HEK293 (cell line): Measurements from ENCODE around the gene TEX2.

ENCODE experiments used
- CTCF ChIA-PET: fragments of 350-600 bp; formaldehyde crosslinking; extraction: SDS; loops from one replicate; lab custom pipeline; 2021; ENCODE audit warnings: antibody characterized with exemption; lab: Yijun Ruan, JAX
- POLR2A ChIA-PET: fragments of 300-600 bp; formaldehyde crosslinking; extraction: SDS; loops from one replicate; lab custom pipeline; 2020; ENCODE audit warnings: antibody characterized with exemption, inconsistent platforms; lab: Yijun Ruan, JAX
- H3K27ac ChIP-seq: fragments of 200-500 bp; sonication (Bioruptor generic); 2 replicates; pipeline ENCODE4 v1.5.1; 2014; ENCODE audit warnings: low read depth, low read length, control low read depth, inconsistent platforms; ENCODE audit errors: extremely low read depth
- H3K36me3 ChIP-seq, 2 experiments: fragments of 200-500 bp in 1 of 2; sonication (Bioruptor generic) in 1 of 2; 1 replicate in 1 of 2; 2 replicates in 1 of 2; pipeline ENCODE4 v1.5.1; 2014 to 2017; ENCODE audit warnings: inconsistent platforms in 2 of 2, low read length in 2 of 2; ENCODE audit not compliant: control insufficient read depth in 2 of 2, insufficient read depth in 1 of 2
- H3K4me1 ChIP-seq: fragments of 200-500 bp; sonication (Bioruptor generic); 2 replicates; pipeline ENCODE4 v1.5.1; 2014; ENCODE audit warnings: mild to moderate bottlenecking, low read length, inconsistent platforms; ENCODE audit not compliant: control insufficient read depth, insufficient read depth
- H3K4me3 ChIP-seq: 2 replicates; pipeline ENCODE4 v1.5.1; 2011; ENCODE audit warnings: low read depth, mild to moderate bottlenecking, control low read depth, low read length, moderate library complexity
- H3K9me3 ChIP-seq: fragments of 200-500 bp; sonication (Bioruptor generic); 2 replicates; pipeline ENCODE4 v1.5.1; 2014; ENCODE audit warnings: low read depth, low read length, inconsistent platforms; ENCODE audit not compliant: control insufficient read depth, insufficient read depth
- BCL11B ChIP-seq: fragments of 450-650 bp; formaldehyde crosslinking; IDR thresholded peaks from 2 replicates; pipeline ENCODE4 v1.5.1; 2016; ENCODE audit warnings: low read depth, missing biosample characterization, missing genetic modification characterization
- FEZF1 ChIP-seq: fragments of 450-650 bp; formaldehyde crosslinking; IDR thresholded peaks from 2 replicates; pipeline ENCODE4 v1.5.1; 2016; ENCODE audit warnings: missing biosample characterization, missing genetic modification characterization
- KLF9 ChIP-seq: fragments of 450-650 bp; formaldehyde crosslinking; IDR thresholded peaks from 2 replicates; pipeline ENCODE4 v1.5.1; 2016; ENCODE audit warnings: missing biosample characterization, missing genetic modification characterization, low read depth
- ZBTB20 ChIP-seq: fragments of 450-650 bp; formaldehyde crosslinking; IDR thresholded peaks from 2 replicates; pipeline ENCODE4 v1.5.1; 2016; ENCODE audit warnings: missing biosample characterization, missing genetic modification characterization
- ZFP37 ChIP-seq: fragments of 450-650 bp; formaldehyde crosslinking; IDR thresholded peaks from 2 replicates; pipeline ENCODE4 v1.5.1; 2016; ENCODE audit warnings: missing biosample characterization, missing genetic modification characterization
- ZNF266 ChIP-seq: fragments of 450-650 bp; formaldehyde crosslinking; IDR thresholded peaks from 2 replicates; pipeline ENCODE4 v1.5.1; 2016; ENCODE audit warnings: missing biosample characterization, missing genetic modification characterization, low read depth
- ZNF658 ChIP-seq: fragments of 450-650 bp; formaldehyde crosslinking; IDR thresholded peaks from 2 replicates; pipeline ENCODE4; 2016; ENCODE audit warnings: missing biosample characterization, missing genetic modification characterization
- TF ChIP-seq, protein P1 (sequence below): fragments of 450-650 bp; formaldehyde crosslinking; IDR thresholded peaks from 2 replicates; pipeline ENCODE4 v1.5.1; 2016; ENCODE audit warnings: missing biosample characterization, missing genetic modification characterization
- TF ChIP-seq, protein P2 (sequence below): fragments of 450-650 bp; formaldehyde crosslinking; IDR thresholded peaks from 2 replicates; pipeline ENCODE4 v1.5.1; 2016; ENCODE audit warnings: missing biosample characterization, missing genetic modification characterization
- TF ChIP-seq, protein P3 (sequence below): fragments of 450-650 bp; formaldehyde crosslinking; IDR thresholded peaks from 2 replicates; pipeline ENCODE4 v1.5.1; 2016; ENCODE audit warnings: missing biosample characterization, missing genetic modification characterization, borderline replicate concordance
- TF ChIP-seq, protein P4 (sequence below): fragments of 450-650 bp; formaldehyde crosslinking; IDR thresholded peaks from 2 replicates; pipeline ENCODE4; 2016; ENCODE audit warnings: missing biosample characterization, missing genetic modification characterization
- TF ChIP-seq, protein P5 (sequence below): fragments of 450-650 bp; IDR thresholded peaks from 2 replicates; pipeline ENCODE4 v1.5.1; 2018; ENCODE audit warnings: missing biosample characterization, missing genetic modification characterization
- TF ChIP-seq, protein P6 (sequence below): fragments of 450-650 bp; formaldehyde crosslinking; IDR thresholded peaks from 2 replicates; pipeline ENCODE4 v1.5.1; 2017; ENCODE audit warnings: missing biosample characterization, missing genetic modification characterization
- TF ChIP-seq, protein P7 (sequence below): fragments of 450-650 bp; formaldehyde crosslinking; IDR thresholded peaks from 2 replicates; pipeline ENCODE4 v1.5.1; 2016; ENCODE audit warnings: missing biosample characterization, missing genetic modification characterization

The TEX2 gene

DNA sequence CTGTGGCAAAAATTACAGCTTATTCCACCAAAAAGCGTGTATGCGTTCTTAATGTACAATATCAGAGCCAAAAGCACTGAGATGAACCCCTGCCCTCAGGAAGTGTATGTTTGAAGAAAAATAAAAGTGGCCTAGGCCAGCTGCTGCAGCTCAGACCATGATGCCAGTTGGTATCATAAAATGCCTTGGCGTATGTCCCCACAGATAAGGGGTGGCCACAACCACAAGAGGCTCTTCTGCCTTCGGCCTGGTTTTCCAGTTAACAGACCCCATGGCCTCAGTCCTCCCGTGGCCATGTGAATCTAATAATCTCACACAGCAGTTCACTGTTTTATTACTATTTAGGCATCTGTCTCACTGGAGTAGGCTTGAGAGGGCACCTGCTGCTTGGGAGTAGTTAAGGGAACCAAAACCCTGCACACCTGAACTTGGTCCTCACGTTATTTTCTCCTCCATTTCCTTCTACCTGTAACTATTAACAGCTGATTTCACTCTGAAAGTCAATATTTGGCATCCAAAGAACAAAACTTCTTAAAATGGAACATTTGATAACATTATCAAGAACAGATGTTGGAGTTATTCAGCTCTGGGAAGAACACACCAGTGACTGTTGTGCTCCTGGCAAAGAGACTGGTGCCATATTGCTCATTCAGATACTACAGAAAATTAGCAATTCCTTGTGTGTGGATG lies 98.3 kb downstream of the TEX2 start (continued):
- TF ChIP-seq KLF9 (tag by site-specific recombination) (no peak), ZBTB20 (tag by site-specific recombination) (no peak)
- TF ChIP-seq, protein P1, sequence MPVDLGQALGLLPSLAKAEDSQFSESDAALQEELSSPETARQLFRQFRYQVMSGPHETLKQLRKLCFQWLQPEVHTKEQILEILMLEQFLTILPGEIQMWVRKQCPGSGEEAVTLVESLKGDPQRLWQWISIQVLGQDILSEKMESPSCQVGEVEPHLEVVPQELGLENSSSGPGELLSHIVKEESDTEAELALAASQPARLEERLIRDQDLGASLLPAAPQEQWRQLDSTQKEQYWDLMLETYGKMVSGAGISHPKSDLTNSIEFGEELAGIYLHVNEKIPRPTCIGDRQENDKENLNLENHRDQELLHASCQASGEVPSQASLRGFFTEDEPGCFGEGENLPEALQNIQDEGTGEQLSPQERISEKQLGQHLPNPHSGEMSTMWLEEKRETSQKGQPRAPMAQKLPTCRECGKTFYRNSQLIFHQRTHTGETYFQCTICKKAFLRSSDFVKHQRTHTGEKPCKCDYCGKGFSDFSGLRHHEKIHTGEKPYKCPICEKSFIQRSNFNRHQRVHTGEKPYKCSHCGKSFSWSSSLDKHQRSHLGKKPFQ (tag by site-specific recombination) = no peak

DNA sequence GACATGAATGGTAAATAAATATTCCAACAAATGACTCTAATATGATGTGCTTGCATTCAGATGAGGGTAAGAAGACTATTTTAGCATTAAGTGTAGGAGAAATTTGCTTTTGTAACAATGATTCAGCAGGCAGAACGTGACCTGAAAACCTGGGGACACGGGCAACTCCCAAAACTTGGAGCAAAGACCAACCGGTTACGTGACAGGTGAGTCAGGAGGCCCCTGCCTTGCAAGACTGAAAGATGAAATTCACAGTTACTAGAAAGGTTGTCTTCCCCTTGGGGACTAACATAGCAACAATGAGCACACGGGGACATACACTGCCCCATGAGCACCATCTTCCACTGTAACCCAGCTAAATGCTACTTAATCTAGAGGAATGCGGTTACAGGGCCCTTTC lies 99.6 kb downstream of the TEX2 start:
- no peaks in the 10 kb centered on the region for H3K4me1 ChIP-seq
- H3K4me3 ChIP-seq = no peak overlapping the region
- H3K9me3 ChIP-seq = no peaks in the 10 kb centered on the region
- H3K36me3 ChIP-seq = peaks cover 0 to 16% of the 10 kb centered on the region in 2 experiments; a peak in 2 of 3 replicates
- CTCF ChIA-PET = interaction anchor here (1.0 to 1.3 kb wide), 2 partner anchors 30 to 134 kb away, joined by 3 read pairs; no protein-coding TSS in a partner anchor
- TF ChIP-seq, protein P2, sequence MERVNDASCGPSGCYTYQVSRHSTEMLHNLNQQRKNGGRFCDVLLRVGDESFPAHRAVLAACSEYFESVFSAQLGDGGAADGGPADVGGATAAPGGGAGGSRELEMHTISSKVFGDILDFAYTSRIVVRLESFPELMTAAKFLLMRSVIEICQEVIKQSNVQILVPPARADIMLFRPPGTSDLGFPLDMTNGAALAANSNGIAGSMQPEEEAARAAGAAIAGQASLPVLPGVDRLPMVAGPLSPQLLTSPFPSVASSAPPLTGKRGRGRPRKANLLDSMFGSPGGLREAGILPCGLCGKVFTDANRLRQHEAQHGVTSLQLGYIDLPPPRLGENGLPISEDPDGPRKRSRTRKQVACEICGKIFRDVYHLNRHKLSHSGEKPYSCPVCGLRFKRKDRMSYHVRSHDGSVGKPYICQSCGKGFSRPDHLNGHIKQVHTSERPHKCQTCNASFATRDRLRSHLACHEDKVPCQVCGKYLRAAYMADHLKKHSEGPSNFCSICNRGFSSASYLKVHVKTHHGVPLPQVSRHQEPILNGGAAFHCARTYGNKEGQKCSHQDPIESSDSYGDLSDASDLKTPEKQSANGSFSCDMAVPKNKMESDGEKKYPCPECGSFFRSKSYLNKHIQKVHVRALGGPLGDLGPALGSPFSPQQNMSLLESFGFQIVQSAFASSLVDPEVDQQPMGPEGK = no peak
- no peak for TF ChIP-seq ZNF658 (tag by site-specific recombination)
- TF ChIP-seq, all 188 proteins: peak for 0
- H3K27ac ChIP-seq = no peak overlapping the region
- POLR2A ChIA-PET = interaction anchor here (3.7 kb wide), 1 partner anchor 18 kb away, joined by 15 read pairs; no protein-coding TSS in a partner anchor

DNA sequence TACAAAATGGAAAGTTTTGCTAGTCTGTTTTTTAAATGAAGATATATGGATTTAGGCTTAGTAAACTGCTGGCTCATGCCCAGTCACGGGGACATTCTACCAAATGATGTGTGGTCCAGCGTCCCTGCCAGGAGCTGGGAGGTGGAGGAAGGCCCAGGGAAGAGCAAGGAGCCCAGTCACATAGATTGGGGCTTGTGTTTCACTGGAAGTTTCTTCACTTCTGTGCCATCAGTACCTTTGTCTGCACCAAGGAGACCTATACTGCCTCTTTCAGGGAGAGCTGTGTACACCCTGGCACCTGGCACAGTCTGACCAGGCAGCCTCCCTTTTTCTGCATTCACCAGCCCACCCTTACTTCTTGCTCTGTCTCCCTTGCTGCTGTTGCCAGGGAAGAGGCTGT lies 100.5 kb downstream of the TEX2 start:
- ChIA-PET CTCF (interaction anchor here (0.6 to 1.5 kb wide), 3 partner anchors 16 to 133 kb away, joined by 3 read pairs; no protein-coding TSS in a partner anchor), POLR2A (interaction anchor here (3.7 kb wide), 1 partner anchor 17 kb away, joined by 15 read pairs; no protein-coding TSS in a partner anchor)
- Histone ChIP-seq H3K4me3 (no peak overlapping the region), H3K9me3 (no peaks in the 10 kb centered on the region)
- TF ChIP-seq ZNF266 (no peak), BCL11B (tag by site-specific recombination) (no peak), ZFP37 (no peak), FEZF1 (tag by site-specific recombination) (no peak)
- TF ChIP-seq, protein P3, sequence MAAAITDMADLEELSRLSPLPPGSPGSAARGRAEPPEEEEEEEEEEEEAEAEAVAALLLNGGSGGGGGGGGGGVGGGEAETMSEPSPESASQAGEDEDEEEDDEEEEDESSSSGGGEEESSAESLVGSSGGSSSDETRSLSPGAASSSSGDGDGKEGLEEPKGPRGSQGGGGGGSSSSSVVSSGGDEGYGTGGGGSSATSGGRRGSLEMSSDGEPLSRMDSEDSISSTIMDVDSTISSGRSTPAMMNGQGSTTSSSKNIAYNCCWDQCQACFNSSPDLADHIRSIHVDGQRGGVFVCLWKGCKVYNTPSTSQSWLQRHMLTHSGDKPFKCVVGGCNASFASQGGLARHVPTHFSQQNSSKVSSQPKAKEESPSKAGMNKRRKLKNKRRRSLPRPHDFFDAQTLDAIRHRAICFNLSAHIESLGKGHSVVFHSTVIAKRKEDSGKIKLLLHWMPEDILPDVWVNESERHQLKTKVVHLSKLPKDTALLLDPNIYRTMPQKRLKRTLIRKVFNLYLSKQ (tag by site-specific recombination) = no peak
- TF ChIP-seq, protein P4, sequence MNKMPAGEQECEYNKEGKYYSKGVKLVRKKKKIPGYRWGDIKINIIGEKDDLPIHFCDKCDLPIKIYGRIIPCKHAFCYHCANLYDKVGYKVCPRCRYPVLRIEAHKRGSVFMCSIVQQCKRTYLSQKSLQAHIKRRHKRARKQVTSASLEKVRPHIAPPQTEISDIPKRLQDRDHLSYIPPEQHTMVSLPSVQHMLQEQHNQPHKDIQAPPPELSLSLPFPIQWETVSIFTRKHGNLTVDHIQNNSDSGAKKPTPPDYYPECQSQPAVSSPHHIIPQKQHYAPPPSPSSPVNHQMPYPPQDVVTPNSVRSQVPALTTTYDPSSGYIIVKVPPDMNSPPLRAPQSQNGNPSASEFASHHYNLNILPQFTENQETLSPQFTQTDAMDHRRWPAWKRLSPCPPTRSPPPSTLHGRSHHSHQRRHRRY (tag by site-specific recombination) = no peak
- TF ChIP-seq, protein P5, sequence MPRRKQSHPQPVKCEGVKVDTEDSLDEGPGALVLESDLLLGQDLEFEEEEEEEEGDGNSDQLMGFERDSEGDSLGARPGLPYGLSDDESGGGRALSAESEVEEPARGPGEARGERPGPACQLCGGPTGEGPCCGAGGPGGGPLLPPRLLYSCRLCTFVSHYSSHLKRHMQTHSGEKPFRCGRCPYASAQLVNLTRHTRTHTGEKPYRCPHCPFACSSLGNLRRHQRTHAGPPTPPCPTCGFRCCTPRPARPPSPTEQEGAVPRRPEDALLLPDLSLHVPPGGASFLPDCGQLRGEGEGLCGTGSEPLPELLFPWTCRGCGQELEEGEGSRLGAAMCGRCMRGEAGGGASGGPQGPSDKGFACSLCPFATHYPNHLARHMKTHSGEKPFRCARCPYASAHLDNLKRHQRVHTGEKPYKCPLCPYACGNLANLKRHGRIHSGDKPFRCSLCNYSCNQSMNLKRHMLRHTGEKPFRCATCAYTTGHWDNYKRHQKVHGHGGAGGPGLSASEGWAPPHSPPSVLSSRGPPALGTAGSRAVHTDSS (tag by site-specific recombination) = no peak
- TF ChIP-seq, protein P6, sequence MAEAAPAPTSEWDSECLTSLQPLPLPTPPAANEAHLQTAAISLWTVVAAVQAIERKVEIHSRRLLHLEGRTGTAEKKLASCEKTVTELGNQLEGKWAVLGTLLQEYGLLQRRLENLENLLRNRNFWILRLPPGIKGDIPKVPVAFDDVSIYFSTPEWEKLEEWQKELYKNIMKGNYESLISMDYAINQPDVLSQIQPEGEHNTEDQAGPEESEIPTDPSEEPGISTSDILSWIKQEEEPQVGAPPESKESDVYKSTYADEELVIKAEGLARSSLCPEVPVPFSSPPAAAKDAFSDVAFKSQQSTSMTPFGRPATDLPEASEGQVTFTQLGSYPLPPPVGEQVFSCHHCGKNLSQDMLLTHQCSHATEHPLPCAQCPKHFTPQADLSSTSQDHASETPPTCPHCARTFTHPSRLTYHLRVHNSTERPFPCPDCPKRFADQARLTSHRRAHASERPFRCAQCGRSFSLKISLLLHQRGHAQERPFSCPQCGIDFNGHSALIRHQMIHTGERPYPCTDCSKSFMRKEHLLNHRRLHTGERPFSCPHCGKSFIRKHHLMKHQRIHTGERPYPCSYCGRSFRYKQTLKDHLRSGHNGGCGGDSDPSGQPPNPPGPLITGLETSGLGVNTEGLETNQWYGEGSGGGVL (tag by site-specific recombination) = no peak
- TF ChIP-seq, protein P7, sequence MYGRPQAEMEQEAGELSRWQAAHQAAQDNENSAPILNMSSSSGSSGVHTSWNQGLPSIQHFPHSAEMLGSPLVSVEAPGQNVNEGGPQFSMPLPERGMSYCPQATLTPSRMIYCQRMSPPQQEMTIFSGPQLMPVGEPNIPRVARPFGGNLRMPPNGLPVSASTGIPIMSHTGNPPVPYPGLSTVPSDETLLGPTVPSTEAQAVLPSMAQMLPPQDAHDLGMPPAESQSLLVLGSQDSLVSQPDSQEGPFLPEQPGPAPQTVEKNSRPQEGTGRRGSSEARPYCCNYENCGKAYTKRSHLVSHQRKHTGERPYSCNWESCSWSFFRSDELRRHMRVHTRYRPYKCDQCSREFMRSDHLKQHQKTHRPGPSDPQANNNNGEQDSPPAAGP (tag by site-specific recombination) = no peak
- TF ChIP-seq, all 188 proteins: peak for 0
- H3K4me1 ChIP-seq = no peaks in the 10 kb centered on the region
- H3K36me3 ChIP-seq = peaks cover 0 to 16% of the 10 kb centered on the region in 2 experiments; a peak in 2 of 3 replicates
- no peak overlapping the region for H3K27ac ChIP-seq
